ENCODE measurements around the gene ADAMTS8. TPM values are rescaled to one million over a fixed set of nuclear protein-coding genes. Genes with fewer than 3 reads are reported as not detected.

Gene ADAMTS8
- total RNA-seq, 1 donor from 2014 or later: 0.21 TPM

GRCh38 chr11:130420478-130421198, 7.8 kb downstream of the ADAMTS8 start:
- DNase-seq (ENCODE audit: low read depth, low spot score): no peak
- TF ChIP-seq, protein P1, sequence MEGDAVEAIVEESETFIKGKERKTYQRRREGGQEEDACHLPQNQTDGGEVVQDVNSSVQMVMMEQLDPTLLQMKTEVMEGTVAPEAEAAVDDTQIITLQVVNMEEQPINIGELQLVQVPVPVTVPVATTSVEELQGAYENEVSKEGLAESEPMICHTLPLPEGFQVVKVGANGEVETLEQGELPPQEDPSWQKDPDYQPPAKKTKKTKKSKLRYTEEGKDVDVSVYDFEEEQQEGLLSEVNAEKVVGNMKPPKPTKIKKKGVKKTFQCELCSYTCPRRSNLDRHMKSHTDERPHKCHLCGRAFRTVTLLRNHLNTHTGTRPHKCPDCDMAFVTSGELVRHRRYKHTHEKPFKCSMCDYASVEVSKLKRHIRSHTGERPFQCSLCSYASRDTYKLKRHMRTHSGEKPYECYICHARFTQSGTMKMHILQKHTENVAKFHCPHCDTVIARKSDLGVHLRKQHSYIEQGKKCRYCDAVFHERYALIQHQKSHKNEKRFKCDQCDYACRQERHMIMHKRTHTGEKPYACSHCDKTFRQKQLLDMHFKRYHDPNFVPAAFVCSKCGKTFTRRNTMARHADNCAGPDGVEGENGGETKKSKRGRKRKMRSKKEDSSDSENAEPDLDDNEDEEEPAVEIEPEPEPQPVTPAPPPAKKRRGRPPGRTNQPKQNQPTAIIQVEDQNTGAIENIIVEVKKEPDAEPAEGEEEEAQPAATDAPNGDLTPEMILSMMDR (conservative IDR thresholded peaks at IDR 0.05): no peak
- H3K36me3 Mint-ChIP-seq (ENCODE audit: low read depth): no peaks in the 10 kb centered on the region
- peak overlapping the region; percentile 45 for H3K27ac Mint-ChIP-seq (ENCODE audit: unreplicated experiment)
- no peaks in the 10 kb centered on the region for H3K9me3 Mint-ChIP-seq
- peaks cover 5% of the 10 kb centered on the region for H3K4me1 Mint-ChIP-seq
- H3K27me3 Mint-ChIP-seq (ENCODE audit: low read depth): peaks cover 37% of the 10 kb centered on the region
- H3K4me3 Mint-ChIP-seq: no peak overlapping the region

- TF ChIP-seq, protein P1 (conservative IDR thresholded peaks at IDR 0.05): no peak
- Mint-ChIP-seq H3K9me3 (no peaks in the 10 kb centered on the region), H3K27me3 (ENCODE audit: low read depth) (peaks cover 27% of the 10 kb centered on the region), H3K4me3 (no peak overlapping the region), H3K27ac (ENCODE audit: unreplicated experiment) (no peak overlapping the region), H3K36me3 (ENCODE audit: low read depth) (no peaks in the 10 kb centered on the region), H3K4me1 (peaks cover 5% of the 10 kb centered on the region)
- DNase-seq (ENCODE audit: low read depth, low spot score): no peak
Observed at GRCh38 chr11:130418756-130419155, 9.7 kb downstream of the ADAMTS8 start.

GRCh38 chr11:130418210-130418609, 10.2 kb downstream of the ADAMTS8 start:
- DNase-seq (ENCODE audit: low read depth, low spot score): no peak
- H3K4me3 Mint-ChIP-seq: no peak overlapping the region
- H3K36me3 Mint-ChIP-seq (ENCODE audit: low read depth): no peaks in the 10 kb centered on the region
- no peaks in the 10 kb centered on the region for H3K9me3 Mint-ChIP-seq
- TF ChIP-seq, protein P1 (conservative IDR thresholded peaks at IDR 0.05): no peak
- peaks cover 26% of the 10 kb centered on the region for H3K27me3 Mint-ChIP-seq (ENCODE audit: low read depth)
- peaks cover 5% of the 10 kb centered on the region for H3K4me1 Mint-ChIP-seq
- H3K27ac Mint-ChIP-seq (ENCODE audit: unreplicated experiment): no peak overlapping the region

DNA sequence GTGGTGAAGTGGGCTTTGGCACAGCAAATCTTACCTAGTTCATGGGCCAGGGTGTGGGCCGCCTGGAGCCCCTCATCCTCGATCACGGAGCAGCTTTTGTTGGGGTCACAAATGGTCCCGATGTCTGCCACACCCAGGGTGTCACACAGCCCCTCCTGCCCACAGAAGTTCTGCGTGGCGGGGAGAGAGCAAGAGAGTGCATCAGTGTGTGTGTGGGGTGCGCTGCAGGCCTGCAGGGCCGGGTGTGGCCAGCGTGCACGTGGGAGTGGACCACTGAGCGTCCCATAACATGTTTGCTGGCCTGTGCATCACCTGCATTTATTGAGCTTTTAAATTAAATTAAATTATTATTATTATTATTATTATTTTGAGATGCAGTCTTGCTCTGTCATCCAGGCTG, 11.5 kb downstream of the ADAMTS8 start:
- Mint-ChIP-seq H3K4me3 (no peak overlapping the region), H3K36me3 (ENCODE audit: low read depth) (no peaks in the 10 kb centered on the region), H3K9me3 (no peaks in the 10 kb centered on the region), H3K4me1 (peaks cover 5% of the 10 kb centered on the region), H3K27me3 (ENCODE audit: low read depth) (peaks cover 19% of the 10 kb centered on the region), H3K27ac (ENCODE audit: unreplicated experiment) (no peak overlapping the region)
- TF ChIP-seq, protein P1 (conservative IDR thresholded peaks at IDR 0.05): no peak
- no peak for DNase-seq (ENCODE audit: low read depth, low spot score)

DNA sequence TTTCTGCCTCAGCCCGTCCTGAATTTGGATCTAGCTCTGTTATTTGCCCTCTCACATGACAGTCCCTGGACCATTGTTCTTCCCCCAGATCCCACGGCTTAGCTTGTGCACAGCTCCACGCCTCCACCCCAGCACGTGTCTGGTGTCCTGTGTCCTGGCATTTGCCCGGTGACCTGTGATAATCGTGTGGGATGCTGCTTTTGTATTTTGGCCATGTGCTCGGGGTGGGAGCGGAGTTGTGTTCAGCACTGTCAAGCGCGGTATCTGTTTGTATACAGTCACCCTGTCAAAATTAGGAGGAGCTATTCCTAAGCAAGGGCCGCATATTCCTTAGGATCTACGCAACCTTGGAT, 11.9 kb downstream of the ADAMTS8 start:
- TF ChIP-seq, protein P1 (conservative IDR thresholded peaks at IDR 0.05): no peak
- DNase-seq (ENCODE audit: low read depth, low spot score): no peak
- no peak overlapping the region for H3K27ac Mint-ChIP-seq (ENCODE audit: unreplicated experiment)
- H3K4me1 Mint-ChIP-seq: peaks cover 5% of the 10 kb centered on the region
- H3K27me3 Mint-ChIP-seq (ENCODE audit: low read depth): peaks cover 19% of the 10 kb centered on the region
- no peaks in the 10 kb centered on the region for H3K36me3 Mint-ChIP-seq (ENCODE audit: low read depth)
- no peak overlapping the region for H3K4me3 Mint-ChIP-seq
- no peaks in the 10 kb centered on the region for H3K9me3 Mint-ChIP-seq
